Hepatocyte (in vitro differentiated cells): ENCODE measurements around the gene GJB6. TPM values are rescaled to one million over a fixed set of nuclear protein-coding genes. Genes with fewer than 3 reads are reported as not detected.
A peak's percentile ranks its signal among the peaks of the same experiment; 100 is the strongest.

Source experiments
- DNase-seq: peaks from one replicate; pipeline ENCODE4 v3.0.0-alpha.2; 2016; ENCODE audit warnings: low spot score
- H2AFZ ChIP-seq: fragments of 200-600 bp; sonication (generic); 2 replicates; pipeline ENCODE4 v1.6.0; 2016; ENCODE audit warnings: antibody characterized with exemption, mild to moderate bottlenecking
- H3K27ac ChIP-seq: fragments of 200-600 bp; sonication (generic); 2 replicates; pipeline ENCODE4 v1.5.1; 2016; ENCODE audit warnings: mild to moderate bottlenecking
- H3K27me3 ChIP-seq: fragments of 200-600 bp; sonication (generic); 2 replicates; pipeline ENCODE4 v1.6.1; 2016
- H3K36me3 ChIP-seq: fragments of 200-600 bp; sonication (generic); replicated peaks from 2 replicates; pipeline ENCODE4 v1.5.1; 2016; ENCODE audit warnings: low read depth; ENCODE audit not compliant: insufficient read depth
- H3K4me1 ChIP-seq: fragments of 200-600 bp; sonication (generic); 2 replicates; pipeline ENCODE4 v1.5.1; 2016; ENCODE audit warnings: mild to moderate bottlenecking, moderate library complexity; ENCODE audit not compliant: insufficient read depth
- H3K4me2 ChIP-seq: fragments of 200-600 bp; sonication (generic); 2 replicates; pipeline ENCODE4 v1.6.0; 2016
- H3K4me3 ChIP-seq: fragments of 200-600 bp; sonication (generic); 2 replicates; pipeline ENCODE4 v1.5.1; 2016; ENCODE audit warnings: mild to moderate bottlenecking
- H3K79me2 ChIP-seq: fragments of 200-600 bp; sonication (generic); 2 replicates; pipeline ENCODE4 v1.6.0; 2017; ENCODE audit warnings: mild to moderate bottlenecking
- H3K9me2 ChIP-seq: fragments of 200-600 bp; sonication (generic); replicated peaks from 2 replicates; pipeline ENCODE4 v1.6.0; 2017; ENCODE audit warnings: mild to moderate bottlenecking; ENCODE audit not compliant: insufficient read depth
- H3K9me3 ChIP-seq: fragments of 200-600 bp; sonication (generic); 2 replicates; pipeline ENCODE4 v1.5.1; 2016; ENCODE audit warnings: low read depth, mild to moderate bottlenecking
- H4K20me1 ChIP-seq: fragments of 200-600 bp; sonication (generic); 2 replicates; pipeline ENCODE4 v1.6.0; 2016; ENCODE audit warnings: mild to moderate bottlenecking; ENCODE audit not compliant: insufficient read depth, poor library complexity, severe bottlenecking
- EZH2 ChIP-seq: fragments of 200-600 bp; sonication (generic); IDR thresholded peaks from 2 replicates; pipeline ENCODE4 v1.6.1; 2016; ENCODE audit warnings: antibody characterized with exemption, mild to moderate bottlenecking, borderline replicate concordance
- EZH2phosphoT487 ChIP-seq: fragments of 200-600 bp; sonication (generic); IDR thresholded peaks from one replicate; pipeline ENCODE4 v1.6.1; 2018; ENCODE audit warnings: antibody characterized with exemption, mild to moderate bottlenecking, low read depth, moderate library complexity; ENCODE audit not compliant: unreplicated experiment, severe bottlenecking
- WGBS: methylation state at CpG from one replicate; pipeline ENCODE4 v1.1.6; 2016; ENCODE audit warnings: low lambda C conversion rate; ENCODE audit errors: missing lambda C conversion rate; 5-methylcytosine and 5-hydroxymethylcytosine counted together
- polyA plus RNA-seq: library from polyadenylated mRNA; unstranded; fragments of >200 nt; fragmentation: Nextera tagmentation; extraction: Ambion mirVana; gene quantifications from 2 replicates; pipeline ENCODE4 v1.2.1, GENCODE V29; 2016
- total RNA-seq: library from RNA; depleted of rRNA; stranded (reverse); fragments of >200 nt; gene quantifications from 2 replicates; pipeline ENCODE4 v1.2.3, GENCODE V29; 2014
- TF ChIP-seq, protein P1 (sequence below): fragments of 200-600 bp; sonication (generic); IDR thresholded peaks from 2 replicates; pipeline ENCODE4 v1.5.1; 2016; ENCODE audit warnings: antibody characterized with exemption, mild to moderate bottlenecking; ENCODE audit not compliant: poor library complexity

Gene GJB6
- total and polyA plus RNA-seq, 2 experiments from 2014 or later, result 1.2 to 2.2 TPM

DNA sequence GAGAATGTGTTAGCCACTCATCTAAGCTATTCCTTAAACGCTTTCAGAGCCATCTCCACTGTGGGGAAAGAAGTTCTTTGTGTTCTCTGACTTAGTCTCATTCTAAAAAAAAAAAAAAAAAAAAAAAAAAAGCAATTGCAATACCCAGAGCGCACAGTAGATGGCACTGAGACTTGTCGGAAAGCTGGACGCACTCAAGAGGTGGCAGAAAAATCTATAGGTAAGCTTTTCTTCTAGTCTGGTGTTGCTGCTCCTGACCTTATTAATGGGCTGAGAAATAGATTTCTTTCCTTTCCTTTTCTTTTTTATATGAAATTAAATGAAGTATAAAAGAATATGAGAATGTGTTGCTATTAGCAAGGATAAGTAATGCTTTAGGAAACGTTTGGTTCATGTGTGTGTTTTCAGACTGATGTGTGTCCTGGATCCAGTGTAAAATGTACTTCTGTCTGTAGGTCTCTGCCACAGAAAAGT, 34.7 kb downstream of the GJB6 start:
- no peak overlapping the region for H3K27ac ChIP-seq
- no peak overlapping the region for H3K4me2 ChIP-seq
- H3K36me3 ChIP-seq, result no peaks in the 10 kb centered on the region

GRCh38 chr13:20195801-20196200, 36.3 kb downstream of the GJB6 start:
- H2AFZ ChIP-seq, result no peak overlapping the region
- H3K4me3 ChIP-seq, result no peak overlapping the region
- no peaks in the 10 kb centered on the region for H3K79me2 ChIP-seq
- no peak for DNase-seq
- H3K9me2 ChIP-seq, result no peaks in the 10 kb centered on the region
- peaks cover 13% of the 10 kb centered on the region for H3K4me1 ChIP-seq
- no peaks in the 10 kb centered on the region for H3K36me3 ChIP-seq
- WGBS, result 83% methylated on average over 8 of the region's 8 CpGs
- no peaks in the 10 kb centered on the region for H4K20me1 ChIP-seq
- TF ChIP-seq EZH2phosphoT487 (no peak), EZH2 (no peak)
- TF ChIP-seq, protein P1, sequence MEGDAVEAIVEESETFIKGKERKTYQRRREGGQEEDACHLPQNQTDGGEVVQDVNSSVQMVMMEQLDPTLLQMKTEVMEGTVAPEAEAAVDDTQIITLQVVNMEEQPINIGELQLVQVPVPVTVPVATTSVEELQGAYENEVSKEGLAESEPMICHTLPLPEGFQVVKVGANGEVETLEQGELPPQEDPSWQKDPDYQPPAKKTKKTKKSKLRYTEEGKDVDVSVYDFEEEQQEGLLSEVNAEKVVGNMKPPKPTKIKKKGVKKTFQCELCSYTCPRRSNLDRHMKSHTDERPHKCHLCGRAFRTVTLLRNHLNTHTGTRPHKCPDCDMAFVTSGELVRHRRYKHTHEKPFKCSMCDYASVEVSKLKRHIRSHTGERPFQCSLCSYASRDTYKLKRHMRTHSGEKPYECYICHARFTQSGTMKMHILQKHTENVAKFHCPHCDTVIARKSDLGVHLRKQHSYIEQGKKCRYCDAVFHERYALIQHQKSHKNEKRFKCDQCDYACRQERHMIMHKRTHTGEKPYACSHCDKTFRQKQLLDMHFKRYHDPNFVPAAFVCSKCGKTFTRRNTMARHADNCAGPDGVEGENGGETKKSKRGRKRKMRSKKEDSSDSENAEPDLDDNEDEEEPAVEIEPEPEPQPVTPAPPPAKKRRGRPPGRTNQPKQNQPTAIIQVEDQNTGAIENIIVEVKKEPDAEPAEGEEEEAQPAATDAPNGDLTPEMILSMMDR, result no peak
- no peak overlapping the region for H3K27ac ChIP-seq
- H3K4me2 ChIP-seq, result no peak overlapping the region
- H3K9me3 ChIP-seq, result no peaks in the 10 kb centered on the region
- peaks cover 52% of the 10 kb centered on the region for H3K27me3 ChIP-seq

More for the DNA sequence above, 34.7 kb downstream of the GJB6 start:
- Histone ChIP-seq H3K9me2 (no peaks in the 10 kb centered on the region), H3K27me3 (peaks cover 41% of the 10 kb centered on the region), H2AFZ (no peak overlapping the region), H4K20me1 (no peaks in the 10 kb centered on the region), H3K4me3 (no peak overlapping the region), H3K4me1 (peaks cover 9% of the 10 kb centered on the region), H3K79me2 (no peaks in the 10 kb centered on the region), H3K9me3 (no peaks in the 10 kb centered on the region)
- DNase-seq, result peak; percentile 39
- WGBS, result 13% methylated on average over 5 of the region's 5 CpGs
- no peak for TF ChIP-seq EZH2phosphoT487
- TF ChIP-seq EZH2, result no peak
- TF ChIP-seq, protein P1, result peak; percentile 56

GRCh38 chr13:20193907-20194631, 38.0 kb downstream of the GJB6 start:
- H3K79me2 ChIP-seq, result no peaks in the 10 kb centered on the region
- peak overlapping the region; percentile 98 for H3K4me2 ChIP-seq
- H4K20me1 ChIP-seq, result no peaks in the 10 kb centered on the region
- WGBS, result 18% methylated on average over 25 of the region's 27 CpGs
- no peak overlapping the region for H2AFZ ChIP-seq
- no peak overlapping the region for H3K4me3 ChIP-seq
- no peaks in the 10 kb centered on the region for H3K9me2 ChIP-seq
- DNase-seq, result no peak
- peaks cover 13% of the 10 kb centered on the region for H3K4me1 ChIP-seq
- TF ChIP-seq EZH2phosphoT487 (peak; percentile 38), EZH2 (no peak)
- H3K27ac ChIP-seq, result no peak overlapping the region
- no peaks in the 10 kb centered on the region for H3K36me3 ChIP-seq
- H3K9me3 ChIP-seq, result no peaks in the 10 kb centered on the region
- peaks cover 54% of the 10 kb centered on the region for H3K27me3 ChIP-seq

GRCh38 chr13:20193162-20193906, 38.8 kb downstream of the GJB6 start:
- under 1% methylated on average over 41 of the region's 53 CpGs for WGBS

More at GRCh38 chr13:20193162-20193906, 38.8 kb downstream of the GJB6 start:
- H2AFZ ChIP-seq, result peak overlapping the region; percentile 96
- H3K79me2 ChIP-seq, result no peaks in the 10 kb centered on the region
- no peaks in the 10 kb centered on the region for H4K20me1 ChIP-seq
- peak overlapping the region; percentile 98 for H3K4me2 ChIP-seq
- H3K36me3 ChIP-seq, result no peaks in the 10 kb centered on the region
- peaks cover 54% of the 10 kb centered on the region for H3K27me3 ChIP-seq
- DNase-seq, result no peak
- TF ChIP-seq, protein P1, result no peak
- TF ChIP-seq EZH2 (peak; percentile 19), EZH2phosphoT487 (no peak)
- H3K9me3 ChIP-seq, result no peaks in the 10 kb centered on the region
- peak overlapping the region; percentile 46 for H3K4me3 ChIP-seq
- peaks cover 13% of the 10 kb centered on the region for H3K4me1 ChIP-seq
- no peaks in the 10 kb centered on the region for H3K9me2 ChIP-seq
- H3K27ac ChIP-seq, result no peak overlapping the region
